MM.1S (cell line): Measurements from ENCODE around the gene SPIRE2.
"Not testable (repeated sequence)": the region's sequence is repeated elsewhere in the genome, so short reads cannot be mapped to it uniquely, and the experiment has no call there.

Experiments used
- DNase-seq: peaks from one replicate; pipeline ENCODE4 v3.0.0-alpha.2; 2015
- H2AFZ ChIP-seq: fragments of 300-600 bp; sonication (generic); 2 replicates; pipeline ENCODE4 v1.6.0; 2016; ENCODE audit warnings: antibody characterized with exemption, low read length
- H3F3A ChIP-seq: fragments of 300-600 bp; sonication (generic); 2 replicates; pipeline ENCODE4 v1.6.1; 2016; ENCODE audit warnings: mild to moderate bottlenecking, antibody characterized with exemption, low read length, moderate library complexity, mixed read lengths; ENCODE audit not compliant: insufficient read depth
- H3K27ac ChIP-seq: fragments of 300-600 bp; sonication (generic); 2 replicates; pipeline ENCODE4 v1.5.1; 2016; ENCODE audit warnings: mild to moderate bottlenecking, low read length
- H3K27me3 ChIP-seq: fragments of 300-600 bp; sonication (generic); replicated peaks from 2 replicates; pipeline ENCODE4 v1.6.0; 2016; ENCODE audit warnings: low read length; ENCODE audit not compliant: insufficient read depth
- H3K36me3 ChIP-seq: fragments of 300-600 bp; sonication (generic); replicated peaks from 2 replicates; pipeline ENCODE4 v1.6.1; 2016; ENCODE audit warnings: mild to moderate bottlenecking, low read length, mixed read lengths; ENCODE audit not compliant: insufficient read depth
- H3K4me1 ChIP-seq: fragments of 300-600 bp; sonication (generic); 2 replicates; pipeline ENCODE4 v1.6.1; 2016; ENCODE audit warnings: low read length, mixed read lengths
- H3K4me2 ChIP-seq: fragments of 300-600 bp; sonication (generic); 2 replicates; pipeline ENCODE4 v1.6.0; 2016; ENCODE audit warnings: low read depth, low read length
- H3K4me3 ChIP-seq: fragments of 300-600 bp; sonication (generic); 2 replicates; pipeline ENCODE4 v1.5.1; 2016; ENCODE audit warnings: low read length, mixed read lengths
- H3K79me2 ChIP-seq: fragments of 300-600 bp; sonication (generic); 2 replicates; pipeline ENCODE4 v1.6.1; 2016; ENCODE audit warnings: mixed run types, low read length, mixed read lengths
- H3K9ac ChIP-seq: fragments of 300-600 bp; sonication (generic); 2 replicates; pipeline ENCODE4 v1.6.1; 2016; ENCODE audit warnings: low read length, mixed read lengths
- H3K9me2 ChIP-seq: fragments of 300-600 bp; sonication (generic); replicated peaks from 2 replicates; pipeline ENCODE4 v1.6.1; 2016; ENCODE audit warnings: mild to moderate bottlenecking, low read length, mixed read lengths; ENCODE audit not compliant: insufficient read depth
- H3K9me3 ChIP-seq: fragments of 300-600 bp; sonication (generic); replicated peaks from 2 replicates; pipeline ENCODE4 v1.6.1; 2016; ENCODE audit warnings: mild to moderate bottlenecking, low read length, mixed read lengths; ENCODE audit not compliant: insufficient read depth
- H4K20me1 ChIP-seq: fragments of 300-600 bp; sonication (generic); 2 replicates; pipeline ENCODE4 v1.6.1; 2016; ENCODE audit warnings: mild to moderate bottlenecking, low read length, moderate library complexity, mixed read lengths; ENCODE audit not compliant: insufficient read depth
- CTCF ChIP-seq: fragments of 300-600 bp; sonication (generic); IDR thresholded peaks from 2 replicates; pipeline ENCODE4 v1.5.1; 2016; ENCODE audit warnings: antibody characterized with exemption, low read length, mixed read lengths
- EZH2 ChIP-seq: fragments of 300-600 bp; sonication (generic); optimal IDR thresholded peaks from 2 replicates; pipeline ENCODE3; 2017; ENCODE audit warnings: low read depth, mild to moderate bottlenecking, antibody characterized with exemption, low read length, mixed read lengths
- EZH2phosphoT487 ChIP-seq: fragments of 300-600 bp; sonication (generic); IDR thresholded peaks from 2 replicates; pipeline ENCODE4 v1.6.1; 2018; ENCODE audit warnings: antibody characterized with exemption, low read length

SPIRE2 gene

GRCh38 chr16:89811321-89811720, 17.0 kb upstream of the SPIRE2 start:
- H4K20me1 ChIP-seq, result no peaks in the 10 kb centered on the region
- H3K9me3 ChIP-seq, result no peaks in the 10 kb centered on the region
- peak; percentile 81 for DNase-seq
- peak overlapping the region; percentile 53 for H3K4me2 ChIP-seq
- peak overlapping the region; percentile 87; the same call in 1 of the 2 replicates for H3K27ac ChIP-seq
- H3K9me2 ChIP-seq, result no peaks in the 10 kb centered on the region
- H2AFZ ChIP-seq, result no peak overlapping the region
- no peak for TF ChIP-seq EZH2phosphoT487
- peaks cover 10% of the 10 kb centered on the region; the same call in 1 of the 2 replicates for H3K4me1 ChIP-seq
- peak overlapping the region; percentile 41; the same call in 1 of the 2 replicates for H3K9ac ChIP-seq
- H3K4me3 ChIP-seq, result peak overlapping the region; percentile 31
- H3K79me2 ChIP-seq, result peaks cover 38% of the 10 kb centered on the region
- no peaks in the 10 kb centered on the region for H3K27me3 ChIP-seq
- no peaks in the 10 kb centered on the region; the same call in 1 of the 2 replicates for H3K36me3 ChIP-seq
- peaks cover 17% of the 10 kb centered on the region for H3F3A ChIP-seq

- peak overlapping the region; percentile 23; the same call in 1 of the 2 replicates for H3K27ac ChIP-seq
- peak overlapping the region; percentile 60 for H3K4me2 ChIP-seq
- H3K4me1 ChIP-seq, result peaks cover 5% of the 10 kb centered on the region; the same call in 1 of the 2 replicates
- peak overlapping the region; percentile 59 for H3K9ac ChIP-seq
- H3K4me3 ChIP-seq, result peak overlapping the region; percentile 70
- H3K9me3 ChIP-seq, result no peaks in the 10 kb centered on the region
- peaks cover 26% of the 10 kb centered on the region for H3K79me2 ChIP-seq
- no peak overlapping the region for H2AFZ ChIP-seq
- H3K27me3 ChIP-seq, result no peaks in the 10 kb centered on the region
- DNase-seq, result no peak
- TF ChIP-seq CTCF (no peak), EZH2phosphoT487 (no peak), EZH2 (no peak)
- no peaks in the 10 kb centered on the region for H4K20me1 ChIP-seq
- no peaks in the 10 kb centered on the region for H3K9me2 ChIP-seq
- peaks cover 12% of the 10 kb centered on the region for H3F3A ChIP-seq
- no peaks in the 10 kb centered on the region for H3K36me3 ChIP-seq
These were observed 12.5 kb upstream of the SPIRE2 start for GRCh38 chr16:89815639-89816348.

GRCh38 chr16:89818851-89819403, 9.3 kb upstream of the SPIRE2 start:
- not testable (repeated sequence) for H3K9me3 ChIP-seq, H3K9me2 ChIP-seq, H3F3A ChIP-seq, H3K4me3 ChIP-seq, H2AFZ ChIP-seq, H4K20me1 ChIP-seq, H3K27me3 ChIP-seq, H3K4me1 ChIP-seq, H3K36me3 ChIP-seq, H3K9ac ChIP-seq, H3K27ac ChIP-seq, H3K4me2 ChIP-seq, DNase-seq
- H3K79me2 ChIP-seq, result peaks cover 21% of the 10 kb centered on the region

GRCh38 chr16:89819448-89819847, 8.8 kb upstream of the SPIRE2 start:
- H3K27me3 ChIP-seq, H3K4me3 ChIP-seq, DNase-seq, H3K9me2 ChIP-seq, H3K9ac ChIP-seq, H3K9me3 ChIP-seq, H3K36me3 ChIP-seq, H2AFZ ChIP-seq, H3K27ac ChIP-seq, H3K4me2 ChIP-seq, H3F3A ChIP-seq, H4K20me1 ChIP-seq, H3K4me1 ChIP-seq: not testable (repeated sequence)
- H3K79me2 ChIP-seq, result peaks cover 16% of the 10 kb centered on the region
